ENCODE results near the gene SLC6A16.
"Not testable (repeated sequence)": the region's sequence is repeated elsewhere in the genome, so short reads cannot be mapped to it uniquely, and the experiment has no call there.

- not testable (repeated sequence) for TF ChIP-seq CTCF (IDR thresholded peaks at IDR 0.05 in 8 of 11, conservative IDR thresholded peaks at IDR 0.05 in 3 of 11); POLR2AphosphoS5 (IDR thresholded peaks at IDR 0.05)
These were observed 7.9 kb upstream of the SLC6A16 start for GRCh38 chr19:49332691-49333417.

All from spleen (tissue), 7 donors.